ENCODE results near the gene PDPK1. TPM values are rescaled to one million over a fixed set of nuclear protein-coding genes. Genes with fewer than 3 reads are reported as not detected.
"Not testable (repeated sequence)": the region's sequence is repeated elsewhere in the genome, so short reads cannot be mapped to it uniquely, and the experiment has no call there.

The PDPK1 gene
- total and polyA plus RNA-seq, 11 donors, result 12.3 to 54.1 (median 35.7) TPM

DNA sequence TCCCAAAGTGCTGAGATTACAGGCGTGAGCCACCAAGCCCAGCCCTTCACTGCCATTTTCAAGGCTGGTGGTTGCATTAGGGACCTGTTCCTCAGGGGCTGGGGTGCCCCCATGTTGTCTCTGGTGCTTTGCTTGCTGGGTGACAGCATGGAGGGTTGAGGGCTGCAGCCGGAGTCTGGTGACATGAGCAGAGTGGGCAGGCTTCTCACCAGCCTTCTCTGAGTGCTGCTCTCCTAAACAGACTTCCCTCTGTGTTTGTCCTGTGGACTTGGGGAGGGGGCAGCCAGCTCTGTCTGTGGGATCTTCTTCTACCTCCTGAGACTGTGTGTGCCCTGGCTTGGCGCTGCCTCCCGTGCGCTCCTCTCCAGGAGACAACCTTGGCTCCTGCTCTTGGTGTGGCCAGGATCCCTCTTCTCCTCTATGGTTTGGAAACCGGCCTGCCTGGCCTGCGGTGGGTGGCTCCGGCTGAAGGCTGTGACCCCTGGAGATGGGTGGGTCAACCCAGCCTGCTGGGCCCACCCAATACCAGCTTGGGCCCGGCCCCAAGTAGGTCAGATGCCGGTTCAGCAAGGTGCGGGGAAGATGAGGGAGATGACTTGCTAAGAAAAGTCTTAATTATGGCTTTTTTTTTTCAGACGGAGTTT is 72.1 kb downstream of the PDPK1 start:
- WGBS, 4 donors, result 90 to 91% (median 90%) methylated on average over 9 to 12 of the region's 12 CpGs
- peak in 1 of 5 donors; percentile 23 for DNase-seq
- H3K36me3 ChIP-seq, result peaks cover 0 to 20% (median 14%) of the 10 kb centered on the region in 9 donors
- no peaks in the 10 kb centered on the region for H3K9me3 ChIP-seq
- peak overlapping the region in 1 of 12 donors; percentile 25 for H3K27ac ChIP-seq
- H3K27me3 ChIP-seq, result no peaks in the 10 kb centered on the region
- ATAC-seq, result no peak
- H3K4me1 ChIP-seq, result peaks cover 0 to 14% (median 8%) of the 10 kb centered on the region in 12 donors
- H3K4me3 ChIP-seq, result no peak overlapping the region
- intact Hi-C loops (cut with DNase I), result no loop called here
- no peak for TF ChIP-seq POLR2A (IDR thresholded peaks at IDR 0.05)

- WGBS, 4 donors, result 91 to 94% (median 92%) methylated on average over 29 of the region's 29 CpGs
- Histone ChIP-seq H3K27me3 (no peaks in the 10 kb centered on the region), H3K27ac (no peak overlapping the region), H3K4me3 (no peak overlapping the region), H3K36me3 (peaks cover 0 to 22% (median 14%) of the 10 kb centered on the region in 9 donors), H3K9me3 (no peaks in the 10 kb centered on the region), H3K4me1 (peaks cover 0 to 12% (median 6%) of the 10 kb centered on the region in 12 donors)
- intact Hi-C loops (cut with DNase I), result no loop called here
- no peak for TF ChIP-seq POLR2A (IDR thresholded peaks at IDR 0.05)
- TF ChIP-seq CTCF (IDR thresholded peaks at IDR 0.05), result no peak
- peak in 2 of 5 donors; percentile 3 to 19 for DNase-seq
- ATAC-seq, result no peak
These were observed 73.1 kb downstream of the PDPK1 start for GRCh38 chr16:2610781-2611498.

- H3K36me3 ChIP-seq, result peaks cover 0 to 22% (median 14%) of the 10 kb centered on the region in 9 donors
- H3K9me3 ChIP-seq, result no peaks in the 10 kb centered on the region
- no peaks in the 10 kb centered on the region for H3K27me3 ChIP-seq
- no peak overlapping the region for H3K4me3 ChIP-seq
- peaks cover 0 to 12% (median 6%) of the 10 kb centered on the region in 12 donors for H3K4me1 ChIP-seq
- TF ChIP-seq POLR2A (IDR thresholded peaks at IDR 0.05) (no peak), CTCF (IDR thresholded peaks at IDR 0.05) (no peak)
- no peak for ATAC-seq
- 94 to 98% (median 95%) methylated on average over 9 to 11 of the region's 12 CpGs for whole genome bisulfite sequencing, 4 donors
- H3K27ac ChIP-seq, result no peak overlapping the region
- intact Hi-C loops (cut with DNase I), result no loop called here
- DNase-seq, result no peak
These were observed 73.7 kb downstream of the PDPK1 start for GRCh38 chr16:2611499-2611862.

- H3K4me1 ChIP-seq, result peaks cover 0 to 12% (median 6%) of the 10 kb centered on the region in 12 donors
- intact Hi-C loops (cut with DNase I); ATAC-seq; DNase-seq; H3K9me3 ChIP-seq; H3K27ac ChIP-seq; H3K4me3 ChIP-seq; H3K27me3 ChIP-seq: not testable (repeated sequence)
- H3K36me3 ChIP-seq, result peaks cover 0 to 22% (median 14%) of the 10 kb centered on the region in 9 donors
- 97 to 98% methylated on average over 5 of the region's 17 CpGs; no CpG with 5 or more reads in 2 of the 4 donors for WGBS, 4 donors
These were observed 74.1 kb downstream of the PDPK1 start for GRCh38 chr16:2611877-2612276.

DNA sequence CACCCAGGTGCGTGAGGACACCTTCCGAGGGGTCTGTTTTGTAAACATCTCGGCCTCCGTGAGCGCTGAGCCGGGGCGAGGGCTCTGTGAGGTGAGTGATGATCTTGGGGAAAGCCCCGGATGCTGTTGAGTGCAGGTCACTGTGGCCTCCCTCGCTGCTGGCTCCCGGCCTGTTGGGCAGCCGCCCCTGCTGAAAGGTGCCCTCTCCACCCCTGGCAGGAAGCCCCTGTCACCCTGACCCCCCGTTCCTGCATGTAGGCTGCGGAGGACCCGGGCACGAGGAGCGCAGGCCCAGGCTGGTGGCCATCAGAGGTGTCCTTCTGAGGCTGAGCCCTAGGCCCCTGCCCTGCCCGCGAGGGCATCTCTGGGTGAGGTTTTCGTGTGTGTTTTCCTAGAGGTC is 75.4 kb downstream of the PDPK1 start:
- peak in 1 of 5 donors; percentile 49 for DNase-seq
- ATAC-seq, result not testable (repeated sequence)

More for the DNA sequence above, 75.4 kb downstream of the PDPK1 start:
- H3K36me3 ChIP-seq, result peaks cover 0 to 22% (median 14%) of the 10 kb centered on the region in 9 donors
- WGBS, 4 donors, result 94 to 97% methylated on average over 12 to 13 of the region's 19 CpGs; no CpG with 5 or more reads in 2 of the 4 donors
- H3K4me1 ChIP-seq; H3K27me3 ChIP-seq; H3K27ac ChIP-seq; H3K4me3 ChIP-seq; intact Hi-C loops (cut with DNase I); H3K9me3 ChIP-seq: not testable (repeated sequence)

Data from heart left ventricle (tissue), 16 donors.